NCI-H748 (cell line): ENCODE measurements around the gene PPP2R2D.

Experiments used
- DNase-seq: peaks from one replicate; lab custom pipeline; 2025; ENCODE audit not compliant: unreplicated experiment; lab: John Stamatoyannopoulos, UW

PPP2R2D gene

GRCh38 chr10:131900350-131901152 is at the start of gene PPP2R2D:
PPP2R2D (plus strand) TSS chr10:131901008; CDS start chr10:131901149, 141 bp downstream.
- DNase-seq = peak; percentile 92

- no peak for DNase-seq
Observed at GRCh38 chr10:131851346-131851745, 49.5 kb upstream of the PPP2R2D start.

- DNase-seq = no peak
Observed at GRCh38 chr10:131852176-131852822, 48.5 kb upstream of the PPP2R2D start.

- DNase-seq = no peak
Observed at GRCh38 chr10:131852823-131853609, 47.8 kb upstream of the PPP2R2D start.

GRCh38 chr10:131853610-131853964 is 47.2 kb upstream of the PPP2R2D start:
- no peak for DNase-seq

- DNase-seq = no peak
Observed at GRCh38 chr10:131854579-131855335, 46.1 kb upstream of the PPP2R2D start.

GRCh38 chr10:131855461-131856401 is 45.1 kb upstream of the PPP2R2D start:
- DNase-seq = no peak

- DNase-seq = no peak
Observed at GRCh38 chr10:131856441-131857094, 44.2 kb upstream of the PPP2R2D start.

GRCh38 chr10:131857156-131858117 is 43.4 kb upstream of the PPP2R2D start:
- no peak for DNase-seq

- DNase-seq = no peak
Observed at GRCh38 chr10:131858118-131858515, 42.7 kb upstream of the PPP2R2D start.

- DNase-seq = no peak
Observed at GRCh38 chr10:131858583-131859340, 42.0 kb upstream of the PPP2R2D start.

- DNase-seq = no peak
Observed at GRCh38 chr10:131859341-131860020, 41.3 kb upstream of the PPP2R2D start.

GRCh38 chr10:131860311-131860710 is 40.5 kb upstream of the PPP2R2D start:
- DNase-seq = no peak

GRCh38 chr10:131860806-131861440 is 39.9 kb upstream of the PPP2R2D start:
- DNase-seq = peak; percentile 19

GRCh38 chr10:131862548-131862947 is 38.3 kb upstream of the PPP2R2D start:
- DNase-seq = no peak

- DNase-seq = no peak
Observed at GRCh38 chr10:131865223-131865917, 35.4 kb upstream of the PPP2R2D start.
